Hypothalamus (tissue), 51 donors: ENCODE data around the gene TSPAN3.

Experiments
- DNase-seq, 51 donors: peaks; one replicate each; lab custom pipeline; 2025; lab: John Stamatoyannopoulos, UW

Gene TSPAN3

GRCh38 chr15:77070495-77071304, at the start of gene TSPAN3:
TSPAN3 (minus strand) TSS chr15:77071109; CDS start chr15:77070954, 155 bp downstream.
- peak; percentile 16 to 95 (median 86) for DNase-seq

DNA sequence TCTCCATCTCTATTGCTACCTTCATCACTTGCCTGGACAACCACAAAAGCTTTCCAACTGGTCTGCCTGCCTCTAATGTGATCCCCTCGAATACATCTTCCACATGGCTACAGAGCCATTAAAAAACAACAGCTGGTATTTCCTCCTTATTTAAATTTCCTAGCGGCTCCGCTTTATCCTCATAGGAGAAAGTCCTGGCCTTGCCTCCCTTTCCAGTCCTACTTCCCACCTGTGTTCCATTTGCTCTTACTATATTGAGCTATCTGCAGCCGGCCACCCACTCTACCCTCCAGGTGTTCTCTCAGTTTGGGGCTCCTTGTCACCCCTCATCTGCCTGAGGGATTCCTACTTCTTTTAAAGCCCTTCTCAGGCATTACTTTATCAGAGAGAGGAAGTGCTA, 49.7 kb upstream of the TSPAN3 start:
- DNase-seq = no peak

DNA sequence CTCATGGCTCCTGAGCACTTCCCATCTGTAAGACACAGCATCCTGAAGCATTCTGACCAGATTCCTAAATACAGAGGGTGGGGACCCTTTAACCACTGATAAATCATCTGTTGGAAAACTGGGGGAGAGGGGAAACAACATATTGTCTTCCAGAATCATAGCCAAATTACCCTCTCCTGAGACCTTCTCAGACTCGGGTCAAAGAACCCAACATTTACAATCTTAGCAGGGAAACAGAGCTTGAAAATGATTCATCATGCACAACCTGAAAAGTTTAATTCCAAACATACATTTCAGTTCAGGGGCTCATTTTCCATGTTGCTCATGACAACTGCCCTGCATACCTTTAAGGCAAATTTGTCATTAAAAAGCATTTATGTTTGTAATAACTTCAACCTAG, 48.5 kb upstream of the TSPAN3 start:
- DNase-seq = no peak

- peak in 19 of 51 donors; percentile 2 to 75 (median 29) for DNase-seq
Observed at GRCh38 chr15:77118882-77119321, 48.0 kb upstream of the TSPAN3 start.

- no peak for DNase-seq
Observed at GRCh38 chr15:77115179-77115578, 44.3 kb upstream of the TSPAN3 start.

- no peak for DNase-seq
Observed at GRCh38 chr15:77112838-77113504, 42.1 kb upstream of the TSPAN3 start.

- no peak for DNase-seq
Observed at GRCh38 chr15:77111789-77112188, 40.9 kb upstream of the TSPAN3 start.

DNA sequence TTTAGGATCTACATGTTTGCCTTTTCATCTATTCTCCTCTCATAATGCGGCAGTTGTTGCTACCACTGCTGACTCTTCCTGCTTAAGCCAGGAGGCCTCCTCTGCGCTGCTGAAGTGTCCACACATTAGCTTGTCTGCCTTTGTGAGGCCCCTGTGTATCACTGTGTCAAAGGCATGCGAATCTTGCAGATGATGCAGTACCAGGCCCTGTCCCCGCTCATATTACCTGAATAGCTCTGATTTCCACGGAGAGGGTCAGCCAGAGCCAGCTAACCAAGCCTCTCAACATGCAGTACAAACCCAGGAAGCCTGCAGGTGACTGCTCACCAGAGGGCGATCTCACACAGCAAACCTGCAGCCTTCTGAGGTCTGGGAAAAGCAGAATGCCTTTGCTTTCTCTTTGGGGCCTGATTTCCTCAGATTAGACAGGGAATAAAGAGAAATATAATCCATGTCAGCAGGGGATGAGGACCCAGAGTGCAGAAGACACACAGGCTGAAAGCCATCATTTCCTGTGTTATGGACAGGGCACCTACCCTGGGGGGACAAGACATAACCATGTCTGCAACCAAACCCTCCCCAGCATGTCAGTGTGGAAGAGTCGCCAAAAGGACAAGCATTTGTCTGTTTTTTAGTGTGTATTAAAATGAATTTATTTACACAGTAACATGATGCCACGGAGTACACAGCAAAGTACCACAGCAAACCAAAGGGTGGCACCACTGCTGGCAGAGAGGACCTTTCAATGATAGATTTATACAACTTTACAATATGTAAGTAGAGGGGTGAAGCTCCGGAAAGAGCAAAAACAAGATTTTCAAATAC, 36.8 kb upstream of the TSPAN3 start:
- DNase-seq = peak in 38 of 51 donors; percentile 7 to 65 (median 33)

GRCh38 chr15:77107068-77107467, 36.2 kb upstream of the TSPAN3 start:
- peak in 2 of 51 donors; percentile 5 to 22 for DNase-seq

DNA sequence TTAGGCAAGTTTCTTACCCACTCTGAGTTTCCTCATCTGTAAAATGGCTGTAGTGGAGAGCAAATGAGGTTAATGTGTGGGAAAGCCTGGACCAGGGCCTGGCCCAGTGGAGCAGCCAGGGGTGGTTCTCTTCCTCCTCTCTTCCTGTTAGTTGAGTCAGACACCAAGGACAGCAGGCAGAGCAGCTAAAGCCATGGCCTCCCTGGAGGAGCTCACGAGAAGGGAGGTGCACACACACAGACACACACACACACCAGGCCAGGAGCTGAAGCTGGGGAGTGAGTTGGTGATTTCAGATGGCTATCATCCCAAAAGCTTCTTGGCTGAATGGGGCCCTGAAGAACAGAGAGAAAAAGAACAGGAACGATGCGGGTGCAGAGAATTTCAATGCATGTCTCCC, 33.2 kb upstream of the TSPAN3 start:
- DNase-seq = peak in 1 of 51 donors; percentile 17

GRCh38 chr15:77099741-77100463, 29.0 kb upstream of the TSPAN3 start:
- DNase-seq = no peak

DNA sequence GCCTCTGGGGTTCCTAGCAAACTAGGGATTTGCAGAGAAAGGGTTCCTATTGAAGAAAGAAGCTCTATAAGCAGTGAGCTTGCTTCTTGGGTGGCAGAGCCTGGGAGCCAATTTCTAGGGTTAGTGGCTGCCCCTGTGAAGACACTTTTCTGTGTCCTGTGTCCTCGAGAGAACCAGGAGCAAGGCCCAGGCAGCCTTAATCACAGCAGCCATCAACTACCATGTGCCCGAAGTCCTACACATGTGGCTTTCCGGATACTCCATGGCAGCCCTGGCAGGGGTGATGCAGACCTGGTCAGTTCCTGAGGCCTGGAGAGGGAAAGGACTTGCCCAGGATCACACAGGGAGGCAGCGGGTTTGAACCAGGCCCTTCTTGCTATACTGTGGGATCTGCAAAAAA, 27.7 kb upstream of the TSPAN3 start:
- DNase-seq = no peak

- no peak for DNase-seq
Observed at GRCh38 chr15:77097921-77098320, 27.0 kb upstream of the TSPAN3 start.

- no peak for DNase-seq
Observed at GRCh38 chr15:77097248-77097721, 26.4 kb upstream of the TSPAN3 start.

DNA sequence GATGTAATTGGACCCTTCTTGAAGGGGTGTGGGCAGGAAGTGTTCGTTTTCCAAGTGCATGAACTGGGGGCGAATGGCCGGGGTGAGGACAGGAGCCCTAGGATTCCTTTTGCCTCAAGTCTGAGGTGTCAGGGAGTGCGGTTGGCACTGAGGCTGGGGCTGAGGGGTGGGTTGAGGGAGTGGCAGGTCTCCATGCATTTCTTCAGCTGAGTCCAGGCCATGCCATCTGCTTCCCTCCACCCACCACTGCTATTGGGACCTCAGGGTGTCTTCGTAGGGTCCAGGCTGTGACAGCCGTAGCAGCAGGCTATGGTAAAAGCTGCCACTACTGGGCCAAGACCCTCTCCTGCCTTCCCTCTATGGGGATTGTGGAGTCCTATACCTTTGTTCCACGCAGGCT, 25.6 kb upstream of the TSPAN3 start:
- no peak for DNase-seq

DNA sequence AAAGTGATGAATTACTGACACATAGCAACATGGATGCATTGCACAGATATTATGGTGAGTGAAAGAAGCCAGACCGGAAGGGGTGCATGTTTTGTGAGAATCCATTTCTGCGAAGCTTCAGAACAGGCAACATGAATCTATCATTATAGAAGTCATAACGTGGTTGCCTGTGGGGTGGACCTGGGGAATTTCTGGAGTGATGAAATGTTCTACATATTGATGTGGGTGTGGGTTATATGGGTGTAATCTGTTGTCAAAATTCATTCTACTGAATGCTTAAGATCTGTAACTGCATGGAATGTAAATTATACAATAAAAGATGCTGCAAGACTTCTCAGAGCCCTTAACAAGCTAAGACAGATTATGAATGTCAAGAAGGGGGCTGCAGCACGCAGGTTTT, 25.2 kb upstream of the TSPAN3 start:
- no peak for DNase-seq

GRCh38 chr15:77094397-77095030, 23.6 kb upstream of the TSPAN3 start:
- DNase-seq = no peak

GRCh38 chr15:77093436-77093835, 22.5 kb upstream of the TSPAN3 start:
- DNase-seq = no peak

DNA sequence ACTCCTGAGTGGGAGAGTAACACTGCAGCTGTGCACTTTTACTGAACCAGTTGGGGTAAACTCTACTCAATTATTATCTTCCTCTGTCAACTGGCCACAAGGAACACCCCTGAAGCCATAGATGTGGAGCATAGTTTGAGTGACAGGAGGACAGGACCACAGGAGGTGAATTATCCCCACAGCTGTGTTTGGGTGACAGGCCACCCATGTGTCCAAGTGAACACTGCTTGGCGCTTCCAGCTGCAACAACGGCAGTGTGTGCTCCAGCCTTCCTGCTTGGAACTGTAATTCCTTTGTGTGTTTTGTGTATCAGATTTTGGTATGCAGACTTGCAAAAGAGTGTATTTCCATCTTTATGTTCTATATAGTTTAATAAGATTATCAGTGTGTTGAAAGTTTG, 20.2 kb upstream of the TSPAN3 start:
- DNase-seq = no peak

- DNase-seq = no peak
Observed at GRCh38 chr15:77087213-77087612, 16.3 kb upstream of the TSPAN3 start.
